WTC11 (cell line): ENCODE measurements around the gene FAM13C.

Experiments used
- CREB1 ChIP-seq: sonication (generic); formaldehyde crosslinking; IDR thresholded peaks from 2 replicates; pipeline ENCODE4 v1.8.0; 2023; ENCODE audit warnings: mild to moderate bottlenecking, missing genetic modification reagents
- CTCF ChIP-seq: fragments of 200-600 bp; IDR thresholded peaks from 2 replicates; pipeline ENCODE4 v1.8.0; 2022; ENCODE audit warnings: antibody characterized with exemption
- ETV6 ChIP-seq: sonication (generic); formaldehyde crosslinking; IDR thresholded peaks from 2 replicates; pipeline ENCODE4 v1.8.1; 2022; ENCODE audit warnings: mild to moderate bottlenecking, missing genetic modification reagents
- JUN ChIP-seq: sonication (generic); formaldehyde crosslinking; IDR thresholded peaks from 2 replicates; pipeline ENCODE4 v1.8.0; 2023; ENCODE audit warnings: mild to moderate bottlenecking, missing genetic modification reagents
- KAT7 ChIP-seq: sonication (generic); formaldehyde crosslinking; IDR thresholded peaks from 2 replicates; pipeline ENCODE4 v1.8.1; 2023; ENCODE audit warnings: missing genetic modification reagents, mild to moderate bottlenecking, borderline replicate concordance
- PRRX2 ChIP-seq: fragments of 250-450 bp; sonication (Bioruptor Pico); IDR thresholded peaks from 2 replicates; pipeline ENCODE4 v1.8.0; 2021; ENCODE audit warnings: mild to moderate bottlenecking
- SP1 ChIP-seq: sonication (generic); formaldehyde crosslinking; conservative IDR thresholded peaks from 2 replicates; pipeline ENCODE4 v1.8.1; 2022; ENCODE audit warnings: missing genetic modification reagents
- TF ChIP-seq, protein P1 (sequence below): sonication (generic); formaldehyde crosslinking; IDR thresholded peaks from 2 replicates; pipeline ENCODE4 v1.8.1; 2023; ENCODE audit warnings: mild to moderate bottlenecking, moderate library complexity, missing genetic modification reagents
- TF ChIP-seq, protein P2 (sequence below): sonication (generic); formaldehyde crosslinking; IDR thresholded peaks from 2 replicates; pipeline ENCODE4 v1.8.1; 2022; ENCODE audit warnings: low read depth, missing genetic modification reagents, borderline replicate concordance
- TF ChIP-seq, protein P3 (sequence below): sonication (generic); formaldehyde crosslinking; IDR thresholded peaks from 2 replicates; pipeline ENCODE4 v1.8.0; 2023; ENCODE audit warnings: mild to moderate bottlenecking, missing genetic modification reagents
- TF ChIP-seq, protein P4 (sequence below): sonication (generic); formaldehyde crosslinking; IDR thresholded peaks from 2 replicates; pipeline ENCODE4 v1.8.0; 2022; ENCODE audit warnings: mild to moderate bottlenecking, missing genetic modification reagents
- TF ChIP-seq, protein P5 (sequence below): sonication (generic); formaldehyde crosslinking; IDR thresholded peaks from 2 replicates; pipeline ENCODE4 v1.8.0; 2022; ENCODE audit warnings: mild to moderate bottlenecking, missing genetic modification reagents

- TF ChIP-seq, protein P1, sequence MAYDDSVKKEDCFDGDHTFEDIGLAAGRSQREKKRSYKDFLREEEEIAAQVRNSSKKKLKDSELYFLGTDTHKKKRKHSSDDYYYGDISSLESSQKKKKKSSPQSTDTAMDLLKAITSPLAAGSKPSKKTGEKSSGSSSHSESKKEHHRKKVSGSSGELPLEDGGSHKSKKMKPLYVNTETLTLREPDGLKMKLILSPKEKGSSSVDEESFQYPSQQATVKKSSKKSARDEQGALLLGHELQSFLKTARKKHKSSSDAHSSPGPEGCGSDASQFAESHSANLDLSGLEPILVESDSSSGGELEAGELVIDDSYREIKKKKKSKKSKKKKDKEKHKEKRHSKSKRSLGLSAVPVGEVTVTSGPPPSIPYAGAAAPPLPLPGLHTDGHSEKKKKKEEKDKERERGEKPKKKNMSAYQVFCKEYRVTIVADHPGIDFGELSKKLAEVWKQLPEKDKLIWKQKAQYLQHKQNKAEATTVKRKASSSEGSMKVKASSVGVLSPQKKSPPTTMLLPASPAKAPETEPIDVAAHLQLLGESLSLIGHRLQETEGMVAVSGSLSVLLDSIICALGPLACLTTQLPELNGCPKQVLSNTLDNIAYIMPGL (CRISPR knock-in tag), result no peak
- no peak for TF ChIP-seq CTCF
- TF ChIP-seq CREB1 (CRISPR knock-in tag), result no peak
- TF ChIP-seq, protein P2, sequence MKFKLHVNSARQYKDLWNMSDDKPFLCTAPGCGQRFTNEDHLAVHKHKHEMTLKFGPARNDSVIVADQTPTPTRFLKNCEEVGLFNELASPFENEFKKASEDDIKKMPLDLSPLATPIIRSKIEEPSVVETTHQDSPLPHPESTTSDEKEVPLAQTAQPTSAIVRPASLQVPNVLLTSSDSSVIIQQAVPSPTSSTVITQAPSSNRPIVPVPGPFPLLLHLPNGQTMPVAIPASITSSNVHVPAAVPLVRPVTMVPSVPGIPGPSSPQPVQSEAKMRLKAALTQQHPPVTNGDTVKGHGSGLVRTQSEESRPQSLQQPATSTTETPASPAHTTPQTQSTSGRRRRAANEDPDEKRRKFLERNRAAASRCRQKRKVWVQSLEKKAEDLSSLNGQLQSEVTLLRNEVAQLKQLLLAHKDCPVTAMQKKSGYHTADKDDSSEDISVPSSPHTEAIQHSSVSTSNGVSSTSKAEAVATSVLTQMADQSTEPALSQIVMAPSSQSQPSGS (CRISPR knock-in tag), result no peak
- TF ChIP-seq KAT7 (CRISPR knock-in tag), result no peak
- no peak for TF ChIP-seq SP1
- TF ChIP-seq ETV6, result no peak
- TF ChIP-seq, protein P3, sequence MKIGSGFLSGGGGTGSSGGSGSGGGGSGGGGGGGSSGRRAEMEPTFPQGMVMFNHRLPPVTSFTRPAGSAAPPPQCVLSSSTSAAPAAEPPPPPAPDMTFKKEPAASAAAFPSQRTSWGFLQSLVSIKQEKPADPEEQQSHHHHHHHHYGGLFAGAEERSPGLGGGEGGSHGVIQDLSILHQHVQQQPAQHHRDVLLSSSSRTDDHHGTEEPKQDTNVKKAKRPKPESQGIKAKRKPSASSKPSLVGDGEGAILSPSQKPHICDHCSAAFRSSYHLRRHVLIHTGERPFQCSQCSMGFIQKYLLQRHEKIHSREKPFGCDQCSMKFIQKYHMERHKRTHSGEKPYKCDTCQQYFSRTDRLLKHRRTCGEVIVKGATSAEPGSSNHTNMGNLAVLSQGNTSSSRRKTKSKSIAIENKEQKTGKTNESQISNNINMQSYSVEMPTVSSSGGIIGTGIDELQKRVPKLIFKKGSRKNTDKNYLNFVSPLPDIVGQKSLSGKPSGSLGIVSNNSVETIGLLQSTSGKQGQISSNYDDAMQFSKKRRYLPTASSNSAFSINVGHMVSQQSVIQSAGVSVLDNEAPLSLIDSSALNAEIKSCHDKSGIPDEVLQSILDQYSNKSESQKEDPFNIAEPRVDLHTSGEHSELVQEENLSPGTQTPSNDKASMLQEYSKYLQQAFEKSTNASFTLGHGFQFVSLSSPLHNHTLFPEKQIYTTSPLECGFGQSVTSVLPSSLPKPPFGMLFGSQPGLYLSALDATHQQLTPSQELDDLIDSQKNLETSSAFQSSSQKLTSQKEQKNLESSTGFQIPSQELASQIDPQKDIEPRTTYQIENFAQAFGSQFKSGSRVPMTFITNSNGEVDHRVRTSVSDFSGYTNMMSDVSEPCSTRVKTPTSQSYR (CRISPR knock-in tag), result no peak
- TF ChIP-seq JUN (CRISPR knock-in tag), result no peak
- TF ChIP-seq, protein P4, sequence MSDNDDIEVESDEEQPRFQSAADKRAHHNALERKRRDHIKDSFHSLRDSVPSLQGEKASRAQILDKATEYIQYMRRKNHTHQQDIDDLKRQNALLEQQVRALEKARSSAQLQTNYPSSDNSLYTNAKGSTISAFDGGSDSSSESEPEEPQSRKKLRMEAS (CRISPR knock-in tag), result no peak
- TF ChIP-seq, protein P5, sequence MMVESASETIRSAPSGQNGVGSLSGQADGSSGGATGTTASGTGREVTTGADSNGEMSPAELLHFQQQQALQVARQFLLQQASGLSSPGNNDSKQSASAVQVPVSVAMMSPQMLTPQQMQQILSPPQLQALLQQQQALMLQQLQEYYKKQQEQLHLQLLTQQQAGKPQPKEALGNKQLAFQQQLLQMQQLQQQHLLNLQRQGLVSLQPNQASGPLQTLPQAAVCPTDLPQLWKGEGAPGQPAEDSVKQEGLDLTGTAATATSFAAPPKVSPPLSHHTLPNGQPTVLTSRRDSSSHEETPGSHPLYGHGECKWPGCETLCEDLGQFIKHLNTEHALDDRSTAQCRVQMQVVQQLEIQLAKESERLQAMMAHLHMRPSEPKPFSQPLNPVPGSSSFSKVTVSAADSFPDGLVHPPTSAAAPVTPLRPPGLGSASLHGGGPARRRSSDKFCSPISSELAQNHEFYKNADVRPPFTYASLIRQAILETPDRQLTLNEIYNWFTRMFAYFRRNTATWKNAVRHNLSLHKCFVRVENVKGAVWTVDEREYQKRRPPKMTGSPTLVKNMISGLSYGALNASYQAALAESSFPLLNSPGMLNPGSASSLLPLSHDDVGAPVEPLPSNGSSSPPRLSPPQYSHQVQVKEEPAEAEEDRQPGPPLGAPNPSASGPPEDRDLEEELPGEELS (CRISPR knock-in tag), result no peak
- no peak for TF ChIP-seq PRRX2
Measured at GRCh38 chr10:59283456-59284091, 78.8 kb downstream of the FAM13C start.
